CD4-positive, alpha-beta T cell (primary cell): Measurements from ENCODE around the gene MIPOL1. TPM values are rescaled to one million over a fixed set of nuclear protein-coding genes. Genes with fewer than 3 reads are reported as not detected.
"Not testable (repeated sequence)": the region's sequence is repeated elsewhere in the genome, so short reads cannot be mapped to it uniquely, and the experiment has no call there.

Source experiments
- ATAC-seq: fragments of 200-7000 bp; cut with Tn5 transposase; one replicate; pipeline ENCODE4 v1.10.0; 2022; ENCODE audit warnings: mild to moderate bottlenecking; ENCODE audit not compliant: poor library complexity
- CTCF ChIA-PET: fragments of 350-600 bp; sonication (Branson Sonifier 250); formaldehyde crosslinking; loops from one replicate; lab custom pipeline; 2021; ENCODE audit warnings: antibody characterized with exemption, inconsistent platforms; lab: Charles Lee
- POLR2A ChIA-PET: fragments of 350-600 bp; sonication (Branson Sonifier 250); formaldehyde crosslinking; loops from one replicate; lab custom pipeline; 2021; ENCODE audit warnings: antibody characterized with exemption, inconsistent platforms; lab: Charles Lee
- DNase-seq, 14 experiments: peaks; one replicate each; pipeline ENCODE4 v3.0.0-alpha.2; 2013 to 2020; ENCODE audit warnings: mixed read lengths in 2 of 14
- H3K27ac ChIP-seq, 2 donors: one replicate each; pipeline versions ENCODE4 v1.5.1 to v1.7.0; 2013; ENCODE audit warnings: low read length in 2 of 2, low read depth in 1 of 2, mild to moderate bottlenecking in 1 of 2
- H3K27me3 ChIP-seq, 2 experiments: 1 replicate in 1 of 2; 2 replicates in 1 of 2; pipeline versions ENCODE4 v1.6.1 to v1.7.0; 2013; ENCODE audit warnings: low read length in 2 of 2, control low read depth in 1 of 2, mild to moderate bottlenecking in 1 of 2, moderate library complexity in 1 of 2; ENCODE audit not compliant: insufficient read depth in 2 of 2, control insufficient read depth in 1 of 2
- H3K36me3 ChIP-seq: one replicate; pipeline ENCODE4 v1.6.1; 2013; ENCODE audit warnings: low read length, control low read depth; ENCODE audit not compliant: insufficient read depth
- H3K4me1 ChIP-seq: one replicate; pipeline ENCODE4 v1.6.1; 2013; ENCODE audit warnings: low read length, control low read depth; ENCODE audit not compliant: insufficient read depth
- H3K4me3 ChIP-seq: one replicate; pipeline ENCODE4 v1.5.1; 2013; ENCODE audit warnings: mild to moderate bottlenecking, low read length, moderate library complexity
- H3K9me3 ChIP-seq, 2 experiments: 1 replicate in 1 of 2; 2 replicates in 1 of 2; pipeline versions ENCODE4 v1.6.1 to v1.7.0; 2013; ENCODE audit warnings: low read length in 2 of 2, mild to moderate bottlenecking in 2 of 2, control low read depth in 1 of 2, moderate library complexity in 1 of 2; ENCODE audit not compliant: control insufficient read depth in 1 of 2, insufficient read depth in 1 of 2
- H3K27ac Mint-ChIP-seq: one replicate; pipeline ENCODE4 v1.8.0; 2020; ENCODE audit warnings: mixed read lengths
- H3K27me3 Mint-ChIP-seq: one replicate; pipeline ENCODE4 v1.8.0; 2021; ENCODE audit warnings: mixed read lengths
- H3K36me3 Mint-ChIP-seq: one replicate; pipeline ENCODE4 v1.8.0; 2021; ENCODE audit warnings: low read depth, mixed read lengths
- H3K4me1 Mint-ChIP-seq: one replicate; pipeline ENCODE4 v1.8.0; 2021; ENCODE audit warnings: low read depth, mixed read lengths
- H3K4me3 Mint-ChIP-seq: one replicate; pipeline ENCODE4 v1.8.0; 2020; ENCODE audit warnings: mild to moderate bottlenecking, mixed read lengths
- H3K9me3 Mint-ChIP-seq: one replicate; pipeline ENCODE4 v1.8.0; 2020; ENCODE audit warnings: mixed read lengths
- intact Hi-C, 2 experiments: fragments of 100-400 bp; cut with DNase I in 1 of 2; cut with micrococcal nuclease in 1 of 2; formaldehyde crosslinking; loops; one replicate each; pipeline versions ENCODE4 v1.15.1 to v1.9.0; 2023 to 2025; cut with DNase I, micrococcal nuclease
- total RNA-seq, 174 experiments: library from RNA in 2 of 174; stranded (reverse) in 2 of 174; gene quantifications; one replicate each; pipeline ENCODE4 v1.2.3 and lab custom pipeline; 2021 to 2026
- TF ChIP-seq, protein P1 (sequence below): fragments of 200-600 bp; IDR thresholded peaks from one replicate; pipeline ENCODE4 v1.8.0; 2022; ENCODE audit warnings: antibody characterized with exemption, mild to moderate bottlenecking

MIPOL1 gene
- total RNA-seq, 2 experiments from 2014 or later, result 0.30 TPM; not detected in 1

DNA sequence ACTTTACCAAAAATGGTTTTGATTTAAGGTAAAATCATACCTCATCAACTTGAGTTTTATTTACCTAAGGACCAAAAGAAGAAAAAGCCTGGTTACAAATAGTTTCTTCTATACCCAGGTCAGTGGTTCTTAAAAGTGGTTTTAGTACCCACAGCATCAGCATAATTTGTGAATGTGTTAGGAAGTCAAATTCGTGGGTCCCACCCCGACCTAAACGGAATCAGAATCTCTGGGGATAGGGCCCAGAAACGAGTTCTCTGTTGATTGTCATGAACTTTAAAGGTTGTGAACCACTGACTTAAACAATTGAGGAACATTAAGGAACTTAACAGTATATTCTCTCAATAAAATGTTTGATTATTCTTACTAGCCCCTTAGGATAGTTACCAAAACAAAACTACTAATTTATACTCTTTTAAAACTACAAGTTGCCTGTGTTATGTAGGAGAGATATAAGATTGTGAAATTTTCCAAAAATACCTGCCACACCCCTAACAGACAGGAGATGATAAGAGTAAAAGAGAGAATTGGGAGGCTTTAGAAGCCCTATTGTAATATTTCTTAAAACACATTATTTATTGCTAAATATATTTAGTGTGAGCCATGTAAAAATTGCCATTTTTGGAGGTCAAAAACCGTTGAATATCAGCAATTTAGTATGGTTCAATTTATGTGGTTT is 24.7 kb upstream of the MIPOL1 start:
- H3K4me3 Mint-ChIP-seq, result no peak overlapping the region
- H3K36me3 ChIP-seq, result no peaks in the 10 kb centered on the region
- intact Hi-C loops, result no loop called here
- TF ChIP-seq, protein P1, sequence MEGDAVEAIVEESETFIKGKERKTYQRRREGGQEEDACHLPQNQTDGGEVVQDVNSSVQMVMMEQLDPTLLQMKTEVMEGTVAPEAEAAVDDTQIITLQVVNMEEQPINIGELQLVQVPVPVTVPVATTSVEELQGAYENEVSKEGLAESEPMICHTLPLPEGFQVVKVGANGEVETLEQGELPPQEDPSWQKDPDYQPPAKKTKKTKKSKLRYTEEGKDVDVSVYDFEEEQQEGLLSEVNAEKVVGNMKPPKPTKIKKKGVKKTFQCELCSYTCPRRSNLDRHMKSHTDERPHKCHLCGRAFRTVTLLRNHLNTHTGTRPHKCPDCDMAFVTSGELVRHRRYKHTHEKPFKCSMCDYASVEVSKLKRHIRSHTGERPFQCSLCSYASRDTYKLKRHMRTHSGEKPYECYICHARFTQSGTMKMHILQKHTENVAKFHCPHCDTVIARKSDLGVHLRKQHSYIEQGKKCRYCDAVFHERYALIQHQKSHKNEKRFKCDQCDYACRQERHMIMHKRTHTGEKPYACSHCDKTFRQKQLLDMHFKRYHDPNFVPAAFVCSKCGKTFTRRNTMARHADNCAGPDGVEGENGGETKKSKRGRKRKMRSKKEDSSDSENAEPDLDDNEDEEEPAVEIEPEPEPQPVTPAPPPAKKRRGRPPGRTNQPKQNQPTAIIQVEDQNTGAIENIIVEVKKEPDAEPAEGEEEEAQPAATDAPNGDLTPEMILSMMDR, result no peak
- H3K36me3 Mint-ChIP-seq, result no peaks in the 10 kb centered on the region
- H3K27me3 Mint-ChIP-seq, result peaks cover 22% of the 10 kb centered on the region
- peaks cover 0 to 10% of the 10 kb centered on the region in 2 experiments for H3K9me3 ChIP-seq
- no peaks in the 10 kb centered on the region for H3K4me1 Mint-ChIP-seq
- no peak for DNase-seq
- H3K27ac ChIP-seq, result no peak overlapping the region
- peaks cover 5% of the 10 kb centered on the region for H3K9me3 Mint-ChIP-seq
- peaks cover 7% of the 10 kb centered on the region for H3K4me1 ChIP-seq
- no peak for ATAC-seq
- ChIA-PET CTCF (no interaction called here), POLR2A (no interaction called here)
- H3K4me3 ChIP-seq, result no peak overlapping the region
- peaks cover 6% of the 10 kb centered on the region in 2 experiments for H3K27me3 ChIP-seq
- H3K27ac Mint-ChIP-seq, result no peak overlapping the region

DNA sequence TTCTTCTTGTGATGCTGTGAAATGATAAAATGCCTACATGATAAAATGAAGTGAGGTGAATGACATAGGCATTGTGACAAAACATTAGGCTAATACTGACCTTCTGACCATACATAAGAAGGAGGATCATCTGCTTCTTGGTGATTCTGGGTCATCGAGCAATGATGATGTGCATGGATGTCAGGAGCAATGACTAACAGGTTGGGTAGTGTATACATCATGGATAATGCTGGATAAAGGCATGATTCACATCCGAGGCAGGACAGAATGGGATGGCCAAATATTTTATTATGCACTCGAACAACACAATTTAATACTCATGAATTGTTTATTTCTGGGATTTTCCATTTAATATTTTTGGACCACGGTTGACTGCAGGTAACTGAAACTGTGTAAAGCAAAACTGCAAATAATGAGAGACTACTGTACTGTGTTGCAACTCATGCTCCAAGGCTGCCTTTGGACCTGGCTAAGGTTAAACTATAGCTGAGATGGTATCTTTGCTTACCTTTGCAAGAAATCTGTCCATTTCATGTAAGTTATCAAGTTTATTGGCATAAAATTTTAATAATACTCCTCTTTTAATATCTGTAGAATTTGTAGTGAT is 17.7 kb upstream of the MIPOL1 start:
- TF ChIP-seq, protein P1, result no peak
- Histone ChIP-seq H3K27me3 (no peaks in the 10 kb centered on the region), H3K4me3 (no peak overlapping the region), H3K36me3 (no peaks in the 10 kb centered on the region), H3K9me3 (peaks cover 0 to 14% of the 10 kb centered on the region in 2 experiments), H3K27ac (no peak overlapping the region), H3K4me1 (no peaks in the 10 kb centered on the region)
- H3K27me3 Mint-ChIP-seq, result no peaks in the 10 kb centered on the region
- H3K4me3 Mint-ChIP-seq, result no peak overlapping the region
- H3K27ac Mint-ChIP-seq, result no peak overlapping the region
- H3K9me3 Mint-ChIP-seq, result peaks cover 8% of the 10 kb centered on the region
- H3K4me1 Mint-ChIP-seq, result no peaks in the 10 kb centered on the region
- intact Hi-C loops, result no loop called here
- CTCF ChIA-PET, result no interaction called here
- POLR2A ChIA-PET, result no interaction called here
- H3K36me3 Mint-ChIP-seq, result no peaks in the 10 kb centered on the region
- no peak for DNase-seq
- ATAC-seq, result no peak

DNA sequence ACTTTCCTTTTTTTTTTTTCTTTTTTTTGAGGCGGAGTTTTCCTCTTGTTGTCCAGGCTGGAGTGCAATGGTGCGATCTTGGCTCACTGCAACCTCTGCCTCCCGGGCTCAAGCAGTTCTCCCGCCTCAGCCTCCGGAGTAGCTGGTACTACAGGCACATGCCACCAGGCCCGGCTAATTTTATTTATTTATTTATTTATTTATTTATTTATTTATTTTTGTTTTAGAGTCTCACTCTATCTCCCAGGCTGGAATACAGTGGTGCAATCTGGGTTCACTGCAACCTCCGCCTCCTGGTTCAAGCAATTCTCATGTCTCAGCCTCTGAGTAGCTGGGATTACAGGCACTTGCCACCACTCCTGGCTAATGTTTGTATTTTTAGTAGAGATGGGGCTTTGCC is 16.9 kb upstream of the MIPOL1 start:
- CTCF ChIA-PET, H3K27me3 ChIP-seq, ATAC-seq, H3K4me3 Mint-ChIP-seq, POLR2A ChIA-PET, H3K36me3 Mint-ChIP-seq, H3K36me3 ChIP-seq, H3K4me1 ChIP-seq, DNase-seq, H3K4me3 ChIP-seq, H3K9me3 Mint-ChIP-seq, H3K27me3 Mint-ChIP-seq, intact Hi-C loops, H3K27ac ChIP-seq, H3K27ac Mint-ChIP-seq, H3K4me1 Mint-ChIP-seq: not testable (repeated sequence)
- peaks cover 0 to 17% of the 10 kb centered on the region in 2 experiments for H3K9me3 ChIP-seq
